Measurements from ENCODE around the gene RGS17.

Gene RGS17

DNA sequence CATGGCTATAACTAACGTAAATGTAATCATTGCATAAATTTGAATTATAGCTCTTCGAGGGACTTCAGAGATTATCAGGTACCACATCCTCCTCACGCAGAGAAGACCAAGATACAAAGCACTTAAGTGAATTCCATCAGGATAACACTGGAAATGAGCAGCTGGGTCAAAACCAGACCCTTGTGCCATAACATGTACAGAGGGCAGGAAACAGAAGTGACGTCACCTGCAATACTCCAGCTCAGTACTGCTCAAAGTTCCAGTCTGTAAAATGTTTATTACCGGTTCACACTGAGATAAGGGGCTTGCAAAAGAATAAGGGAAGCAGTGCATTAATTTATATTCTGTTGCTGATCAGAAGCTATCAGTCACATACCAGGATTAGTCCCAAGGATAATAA, 45.8 kb downstream of the RGS17 start:
- DNase-seq (ENCODE audit: low spot score) = no peak

DNA sequence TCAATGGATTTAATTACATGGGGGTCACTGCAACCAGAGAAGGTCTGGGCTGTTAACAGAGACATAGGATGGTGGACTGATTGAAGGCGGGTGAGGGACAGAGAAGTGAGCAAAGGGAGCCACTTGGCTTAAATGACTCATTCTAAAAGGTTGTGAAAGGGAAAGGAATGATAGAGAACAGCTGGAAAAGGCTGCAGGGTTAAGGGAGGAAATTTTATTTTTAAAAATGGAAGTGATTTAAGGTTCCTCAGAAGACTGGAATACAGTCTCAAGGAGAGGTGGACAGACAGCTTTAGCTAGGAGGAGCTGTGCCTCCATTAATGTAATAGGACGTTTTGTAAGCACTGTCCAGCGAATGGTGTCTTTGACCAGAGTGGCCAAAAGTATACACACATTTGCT, 46.7 kb downstream of the RGS17 start:
- no peak for DNase-seq (ENCODE audit: low spot score)

DNA sequence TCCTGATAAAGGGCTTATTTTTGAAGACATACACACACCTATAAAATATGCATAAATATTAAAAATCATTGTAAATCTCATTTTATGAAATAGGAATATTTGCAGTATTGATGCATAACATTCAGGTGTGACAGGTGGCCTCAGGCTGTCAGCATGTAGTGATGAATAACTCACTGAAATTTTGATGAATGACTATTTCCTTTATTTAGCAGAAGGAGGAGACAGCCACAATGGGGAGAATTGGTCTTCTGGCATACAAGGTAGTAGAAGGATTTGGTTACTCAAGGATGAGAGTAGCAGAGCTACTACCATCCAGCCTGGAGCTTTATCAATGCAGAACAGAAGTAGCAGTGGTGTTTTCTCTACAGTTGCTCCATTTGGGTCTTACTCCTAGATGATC, 47.2 kb downstream of the RGS17 start:
- DNase-seq (ENCODE audit: low spot score) = no peak

DNA sequence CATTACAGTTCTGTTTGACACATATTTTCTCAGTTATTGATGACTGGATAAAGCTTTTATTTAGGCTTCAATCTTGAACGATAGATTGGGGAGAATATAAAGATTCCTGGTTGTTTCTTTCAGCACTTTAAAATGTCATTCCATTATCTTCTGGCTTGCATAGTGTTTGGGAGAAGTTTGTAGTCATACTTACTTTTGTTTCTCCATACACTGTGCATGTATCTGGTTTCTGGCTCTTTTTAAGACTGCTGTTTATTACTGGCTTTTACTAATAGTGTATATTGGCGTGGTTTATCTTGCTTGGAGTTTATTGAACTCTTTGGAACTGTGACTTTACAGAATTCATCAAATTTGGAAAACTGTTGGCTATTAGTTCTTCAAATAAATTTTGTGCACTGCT, 49.2 kb downstream of the RGS17 start:
- DNase-seq (ENCODE audit: low spot score) = no peak

DNA sequence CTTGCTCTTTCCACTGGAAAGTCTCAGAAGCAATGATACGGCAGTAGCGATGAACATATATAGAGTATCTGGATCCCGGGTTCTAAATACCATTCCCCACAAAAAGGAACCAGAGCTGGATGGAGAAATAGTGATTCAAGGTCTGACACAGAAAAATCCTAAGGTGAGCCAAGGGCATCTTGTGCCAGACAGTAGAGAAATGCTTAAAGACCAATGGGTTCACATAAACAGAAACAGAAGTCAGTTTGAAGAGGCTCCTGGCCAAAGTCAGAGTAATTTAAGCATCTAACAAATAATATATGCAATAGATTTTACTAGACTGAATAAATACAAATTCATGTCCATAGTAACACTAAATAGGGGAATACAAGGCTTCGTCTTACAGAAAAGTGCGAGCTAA, 54.7 kb downstream of the RGS17 start:
- no peak for DNase-seq (ENCODE audit: low spot score)

DNA sequence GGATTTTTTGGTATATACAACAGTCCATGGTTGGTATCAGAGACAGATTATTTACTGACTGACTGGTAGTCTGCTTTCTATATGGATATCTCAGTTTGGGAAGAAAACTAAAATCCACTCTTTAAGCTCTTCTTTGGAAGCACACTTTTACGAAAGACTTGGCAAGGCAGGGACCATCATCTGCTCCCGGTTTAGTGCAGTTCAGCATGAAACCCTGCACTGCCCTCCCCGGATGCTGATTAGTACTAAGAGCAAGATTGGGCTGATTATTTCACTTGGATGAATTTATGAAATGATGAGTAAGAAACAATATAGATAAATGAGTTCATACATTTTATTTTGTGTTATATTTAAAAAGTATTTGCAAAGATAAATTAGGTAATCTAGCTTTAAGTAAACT, 56.3 kb downstream of the RGS17 start:
- DNase-seq (ENCODE audit: low spot score) = no peak

DNA sequence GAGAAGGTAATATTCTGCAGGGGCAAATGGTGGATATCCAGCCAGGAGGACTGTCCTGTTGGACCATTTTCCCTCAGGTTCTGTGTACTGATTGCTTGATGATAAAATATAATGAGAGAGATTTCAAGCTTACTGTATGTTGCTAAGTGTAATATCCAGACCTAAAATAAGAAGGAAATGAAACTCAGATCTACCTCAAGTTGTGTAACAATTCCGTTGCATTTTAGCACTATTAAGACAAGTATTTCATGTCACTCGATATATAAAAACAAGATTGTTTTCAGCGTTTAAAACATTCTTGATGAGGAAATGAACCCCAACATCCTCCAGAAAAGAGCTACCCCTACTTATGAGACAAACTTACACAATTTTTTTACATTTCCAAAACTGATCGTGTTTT, 57.2 kb downstream of the RGS17 start:
- no peak for DNase-seq (ENCODE audit: low spot score)

DNA sequence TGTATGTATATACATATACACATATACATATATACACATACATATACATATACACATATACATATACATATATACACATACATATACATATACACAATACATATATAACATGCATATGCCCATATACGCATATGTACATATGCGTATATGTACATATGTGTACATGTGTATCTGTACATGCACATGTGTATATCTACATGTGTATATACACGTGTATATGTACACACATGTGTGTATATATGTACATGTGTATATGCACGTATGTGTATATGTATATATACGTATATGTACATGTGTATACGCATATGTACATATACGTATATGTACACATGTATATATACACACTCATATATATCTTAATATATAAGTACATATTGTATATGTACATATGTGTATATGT, 60.3 kb downstream of the RGS17 start:
- DNase-seq (ENCODE audit: low spot score) = no peak

DNA sequence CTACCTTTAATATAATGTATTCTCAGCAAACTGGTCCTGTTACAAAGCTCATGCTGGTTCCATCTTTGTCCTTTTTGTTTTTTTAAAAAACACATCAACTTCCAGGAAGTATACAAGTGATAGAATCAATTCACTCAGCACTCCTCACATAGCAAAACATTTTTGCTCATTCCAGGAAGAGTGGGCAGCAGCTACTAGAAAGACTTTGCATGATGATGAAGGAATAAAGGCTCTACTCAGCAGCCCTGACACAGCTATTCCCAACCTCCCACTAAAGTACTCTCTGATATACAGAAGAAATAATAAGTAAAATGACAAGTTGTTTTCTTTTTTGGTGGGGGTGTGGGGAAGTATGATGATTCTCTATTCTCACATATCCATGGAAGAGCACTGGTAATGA, 61.2 kb downstream of the RGS17 start:
- DNase-seq (ENCODE audit: low spot score) = no peak

DNA sequence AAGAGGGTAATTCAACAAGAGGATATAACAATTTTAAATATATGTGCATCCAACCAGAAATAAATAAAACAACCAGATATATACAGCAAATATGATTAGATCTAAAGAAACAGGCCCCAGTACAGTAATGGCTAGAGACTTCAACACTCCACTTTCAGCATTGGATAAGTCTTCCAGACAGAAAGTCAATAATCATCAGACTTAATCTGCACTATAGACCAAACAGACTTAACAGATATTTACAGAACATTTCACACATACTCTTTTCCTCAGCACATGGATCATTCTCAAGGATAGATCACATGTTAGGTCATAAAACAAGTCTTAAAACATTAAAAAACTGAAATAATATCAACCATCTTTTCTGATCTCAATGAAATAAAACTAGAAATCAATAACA, 65.9 kb downstream of the RGS17 start:
- DNase-seq (ENCODE audit: low spot score) = no peak

DNA sequence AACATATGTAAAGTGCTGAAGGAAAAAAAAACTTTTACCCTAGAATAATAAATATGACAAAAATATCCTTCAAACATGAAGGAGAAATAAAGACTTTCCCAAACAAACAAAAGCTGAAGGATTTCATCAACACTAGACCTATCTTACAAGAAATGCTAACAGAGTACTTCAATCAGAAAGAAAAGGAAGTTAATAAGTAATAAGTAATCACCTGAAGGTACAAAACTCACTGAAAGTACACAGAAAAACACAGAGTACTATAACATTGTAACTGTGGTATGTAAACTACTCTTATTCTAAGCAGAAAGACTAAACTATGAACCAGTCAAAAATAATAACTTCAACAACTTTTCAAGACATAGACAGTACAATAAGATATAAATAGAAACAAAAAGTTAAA, 67.1 kb downstream of the RGS17 start:
- DNase-seq (ENCODE audit: low spot score) = no peak

DNA sequence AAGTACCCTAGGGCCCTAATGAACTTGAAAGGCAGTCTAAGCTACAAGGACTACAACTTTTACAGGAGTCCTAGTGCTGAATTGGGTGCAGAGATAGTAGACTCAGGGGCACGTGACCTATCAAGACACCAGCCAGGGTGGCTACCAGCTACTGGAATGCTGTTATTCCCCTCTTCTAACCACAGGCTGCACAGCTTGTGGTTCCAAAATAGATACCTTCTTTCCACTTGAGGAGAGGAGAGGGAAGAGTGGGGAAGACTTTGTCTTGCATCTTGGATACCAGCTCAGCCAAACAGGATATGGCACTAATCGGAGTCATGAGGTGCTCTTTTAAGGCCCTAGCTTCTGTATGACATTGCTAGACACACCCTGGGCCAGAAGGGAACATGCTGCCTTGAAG, 68.6 kb downstream of the RGS17 start:
- no peak for DNase-seq (ENCODE audit: low spot score)

DNA sequence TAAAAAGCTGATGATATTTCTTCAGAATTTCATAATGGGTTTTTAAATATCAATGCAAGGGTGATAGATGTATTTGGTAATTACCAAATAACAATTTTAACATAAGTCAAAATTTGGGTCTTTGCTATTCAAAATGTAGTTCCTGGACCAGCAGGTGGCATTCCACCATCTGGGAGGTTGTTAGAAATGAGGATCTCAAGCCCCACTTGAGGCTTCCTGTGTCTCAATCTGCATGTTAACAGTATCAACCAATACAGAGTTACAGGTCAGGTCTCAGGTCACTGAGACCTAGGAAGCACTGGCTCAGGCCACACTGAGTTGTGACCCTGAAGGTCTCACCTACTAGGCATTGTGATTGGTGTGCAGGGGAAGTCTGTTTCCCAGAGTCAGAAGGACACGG, 71.3 kb downstream of the RGS17 start:
- no peak for DNase-seq (ENCODE audit: low spot score)

DNA sequence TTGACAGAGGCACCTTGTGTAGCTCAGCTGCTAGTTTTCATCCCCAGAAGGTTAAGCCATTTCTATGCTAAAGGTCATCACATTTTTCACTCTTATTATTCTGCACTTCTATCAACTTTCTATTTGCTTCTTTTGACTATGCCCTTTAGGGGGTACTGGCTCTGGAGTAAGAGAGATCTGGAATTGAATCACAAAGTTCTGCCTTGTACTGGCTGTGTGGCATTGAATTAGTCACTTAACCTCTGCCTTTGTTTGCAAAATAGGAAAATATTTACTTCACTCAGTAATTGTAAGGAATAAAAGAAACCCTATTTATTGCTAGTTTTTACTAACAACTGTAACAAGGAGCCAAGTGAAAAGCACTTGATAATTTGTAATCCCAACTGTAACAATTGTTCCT, 71.8 kb downstream of the RGS17 start:
- DNase-seq (ENCODE audit: low spot score) = no peak

DNA sequence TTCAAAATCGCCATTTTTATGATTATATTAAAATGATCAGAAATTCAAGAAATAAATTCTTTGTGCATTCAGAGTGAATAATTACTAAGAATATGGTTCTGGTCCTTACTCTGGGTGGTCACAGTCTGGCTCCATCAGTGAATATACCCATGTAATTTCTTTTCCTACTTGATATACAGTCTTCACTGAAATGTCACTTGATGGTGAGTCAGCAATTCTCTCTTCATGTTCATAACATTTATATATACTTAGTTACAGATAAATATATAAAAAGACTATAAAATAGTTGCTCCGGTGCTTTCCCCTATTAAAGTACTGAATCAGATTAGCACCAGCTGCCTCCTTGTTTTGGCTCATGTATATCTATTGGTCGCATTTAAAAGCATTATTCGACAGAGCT, 72.2 kb downstream of the RGS17 start:
- DNase-seq (ENCODE audit: low spot score) = no peak

DNA sequence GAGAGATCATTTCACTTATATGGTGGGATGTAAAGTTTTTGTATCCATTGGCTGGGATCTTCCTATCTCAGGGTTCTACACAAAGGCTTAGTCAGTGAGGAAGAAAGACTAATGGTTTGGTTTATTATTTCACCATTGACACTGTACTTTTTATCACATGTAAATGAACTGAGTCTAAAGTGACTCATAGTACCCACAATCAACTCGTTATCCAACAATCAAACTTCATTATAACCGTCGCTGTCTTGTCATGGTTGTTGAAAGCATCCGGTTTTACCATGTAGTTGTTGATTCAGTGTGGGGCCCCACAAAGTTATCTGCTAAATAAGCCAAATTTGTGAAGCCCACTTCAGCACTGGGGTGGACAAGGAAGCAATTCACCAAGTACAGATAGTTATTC, 72.8 kb downstream of the RGS17 start:
- DNase-seq (ENCODE audit: low spot score) = no peak

DNA sequence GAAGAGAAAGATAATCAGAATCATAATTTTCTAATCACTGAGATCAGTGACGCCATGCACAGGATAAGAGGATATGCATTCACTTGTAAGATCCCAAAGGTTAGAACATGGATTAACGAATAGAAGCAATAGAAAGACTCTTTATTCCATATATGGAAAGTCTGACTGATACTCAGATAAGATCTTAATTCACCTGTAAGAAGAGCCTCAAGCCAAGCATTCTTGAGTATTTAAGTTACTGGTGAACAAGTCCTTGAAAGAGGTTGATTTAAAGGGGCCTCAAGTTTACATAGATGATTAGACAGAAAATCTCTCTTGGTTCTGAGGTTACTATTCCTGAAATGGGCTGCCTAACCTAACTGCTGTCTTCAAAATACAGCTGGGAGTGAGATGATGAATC, 74.8 kb downstream of the RGS17 start:
- no peak for DNase-seq (ENCODE audit: low spot score)

DNA sequence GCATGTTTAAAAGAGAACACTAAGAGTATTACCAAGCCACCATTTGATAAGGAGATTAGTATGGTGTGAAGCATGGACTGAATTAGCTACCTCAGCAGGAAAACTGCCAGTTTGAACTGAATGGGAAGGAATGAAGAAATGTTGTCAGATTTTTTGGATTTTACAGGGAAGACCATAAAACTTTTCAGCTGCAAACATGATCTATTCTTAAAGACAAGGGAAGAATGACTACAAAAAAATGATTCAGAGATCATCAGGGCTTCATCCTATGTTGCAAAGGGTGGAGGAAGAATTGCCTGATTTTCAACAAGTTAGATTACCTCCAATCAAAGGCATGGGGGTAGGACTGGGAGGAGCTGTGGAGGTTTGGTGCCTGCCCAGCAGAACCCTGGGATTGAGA, 79.3 kb downstream of the RGS17 start:
- no peak for DNase-seq (ENCODE audit: low spot score)

DNA sequence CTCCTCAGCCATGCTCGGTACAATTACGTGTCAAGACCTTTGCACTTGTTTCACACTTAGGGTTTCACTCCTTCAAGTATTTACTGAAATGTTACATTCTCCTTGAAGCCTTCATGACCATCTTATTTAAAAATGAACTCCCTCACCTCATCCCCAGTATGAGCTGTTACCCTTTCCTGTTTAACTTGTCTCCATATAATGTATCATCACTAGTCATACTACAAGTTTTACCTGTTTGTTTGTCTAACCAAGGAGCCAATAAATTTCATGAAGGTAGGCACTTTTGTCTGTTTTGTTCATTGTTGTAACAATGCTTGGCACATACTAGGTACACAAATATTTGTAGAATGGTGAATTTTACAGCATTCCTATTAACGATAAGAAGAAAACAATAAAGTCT, 82.5 kb downstream of the RGS17 start:
- DNase-seq (ENCODE audit: low spot score) = no peak

DNA sequence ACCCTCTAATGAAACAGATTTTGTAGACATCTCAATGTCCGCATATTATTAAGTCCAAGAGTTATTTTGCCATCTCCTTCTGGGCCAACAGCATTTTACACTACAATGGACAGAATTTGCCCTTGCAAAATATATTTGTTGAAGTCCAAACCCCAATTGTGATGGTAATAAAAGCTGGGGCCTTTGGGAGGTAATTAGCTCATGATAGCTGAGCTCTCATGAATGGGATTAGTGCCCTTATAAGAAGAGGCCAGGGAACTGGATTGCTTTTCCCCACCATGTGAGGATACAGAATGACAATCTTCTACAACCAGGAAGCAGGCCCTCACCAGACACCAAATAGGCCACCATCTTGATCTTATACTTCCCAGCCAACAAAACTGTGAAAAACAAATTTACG, 83.7 kb downstream of the RGS17 start:
- DNase-seq (ENCODE audit: low spot score) = no peak

DNA sequence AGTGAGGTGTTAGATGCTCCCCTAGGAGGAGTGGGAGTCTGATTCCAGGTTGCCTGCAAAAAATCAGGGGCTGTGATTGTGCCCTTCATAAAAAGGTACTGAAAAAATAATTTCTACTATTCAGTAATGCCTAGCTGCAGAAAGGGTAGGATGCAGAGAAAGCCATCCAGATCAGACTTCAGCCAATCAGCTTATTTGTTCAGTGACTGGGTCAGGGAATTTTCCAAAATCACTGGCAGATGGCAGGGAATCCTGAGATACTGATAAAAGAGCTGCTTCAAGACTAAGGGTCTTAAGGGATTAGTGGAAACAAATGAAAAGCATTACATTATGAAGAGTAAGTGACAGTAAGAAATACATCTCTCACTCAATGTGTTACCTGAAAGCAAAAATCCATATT, 85.8 kb downstream of the RGS17 start:
- DNase-seq (ENCODE audit: low spot score) = no peak

DNA sequence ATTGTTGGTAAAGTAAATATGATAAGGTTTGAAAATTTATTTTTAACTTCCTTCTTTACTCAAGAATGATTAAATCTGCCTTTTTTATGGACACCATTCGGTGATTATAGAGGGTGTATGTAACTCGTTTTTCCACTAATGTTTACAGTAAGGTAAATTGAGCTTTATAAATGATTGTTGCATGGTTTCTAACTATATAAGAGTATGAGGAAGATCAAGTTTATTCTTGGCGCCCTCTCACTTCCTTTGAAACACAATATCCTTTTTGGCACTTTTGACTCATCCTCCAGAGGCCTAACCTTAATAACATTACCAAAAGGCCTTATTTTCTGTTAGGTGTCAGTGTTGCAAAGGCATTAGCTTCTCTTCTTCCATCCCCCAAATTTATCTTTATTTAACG, 86.8 kb downstream of the RGS17 start:
- DNase-seq (ENCODE audit: low spot score) = no peak

DNA sequence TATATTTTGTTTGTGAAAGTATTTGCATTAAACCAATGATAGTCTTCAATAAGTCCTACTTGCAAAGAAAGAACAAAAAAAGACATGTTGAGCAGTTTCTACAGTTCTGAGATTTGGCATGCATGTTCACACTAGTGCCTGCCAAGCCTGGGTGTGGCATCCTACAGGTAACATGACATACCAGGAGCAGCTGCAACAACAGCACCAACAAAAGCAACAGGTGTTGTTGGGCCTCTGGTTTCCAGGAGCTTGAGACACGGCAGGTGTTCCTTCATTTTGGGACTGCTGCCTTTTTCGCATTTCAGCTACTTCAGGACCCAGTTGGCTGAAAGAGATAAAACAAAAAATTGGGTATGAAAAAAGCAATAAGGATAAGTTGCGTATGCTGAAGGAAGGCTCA, 87.4 kb downstream of the RGS17 start:
- DNase-seq (ENCODE audit: low spot score) = no peak

DNA sequence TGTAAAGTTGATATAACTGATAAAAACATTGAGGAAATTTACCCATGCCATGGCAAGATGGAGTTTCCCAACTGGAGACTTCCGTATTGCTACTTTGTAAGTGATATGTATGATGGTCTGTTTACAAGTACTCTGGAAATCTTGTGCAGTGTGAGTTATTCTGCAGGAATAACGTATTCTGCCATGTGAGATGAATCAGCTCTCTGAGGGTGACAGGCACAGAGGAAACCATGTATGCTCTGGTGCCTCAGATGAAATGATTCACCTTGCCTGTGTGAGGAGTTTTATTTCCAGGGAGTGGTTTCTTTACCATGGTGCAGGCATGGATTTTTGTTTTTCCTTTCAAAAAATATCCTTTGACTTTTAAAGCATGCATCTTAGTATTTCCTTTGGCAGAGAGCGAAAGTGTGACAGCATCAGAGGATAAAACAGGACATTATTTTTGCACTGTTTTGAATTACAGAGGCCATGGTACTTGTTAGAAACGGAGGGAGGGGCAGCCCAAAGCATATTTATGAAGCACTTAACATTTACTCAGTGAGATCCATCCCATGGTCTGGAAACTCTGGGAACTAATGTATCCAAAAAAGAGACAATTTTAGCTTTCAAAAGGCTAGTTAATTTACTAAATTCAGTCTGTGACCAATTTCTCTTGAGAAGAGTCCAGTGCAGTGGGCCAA, 92.6 kb downstream of the RGS17 start:
- no peak for DNase-seq (ENCODE audit: low spot score)

DNA sequence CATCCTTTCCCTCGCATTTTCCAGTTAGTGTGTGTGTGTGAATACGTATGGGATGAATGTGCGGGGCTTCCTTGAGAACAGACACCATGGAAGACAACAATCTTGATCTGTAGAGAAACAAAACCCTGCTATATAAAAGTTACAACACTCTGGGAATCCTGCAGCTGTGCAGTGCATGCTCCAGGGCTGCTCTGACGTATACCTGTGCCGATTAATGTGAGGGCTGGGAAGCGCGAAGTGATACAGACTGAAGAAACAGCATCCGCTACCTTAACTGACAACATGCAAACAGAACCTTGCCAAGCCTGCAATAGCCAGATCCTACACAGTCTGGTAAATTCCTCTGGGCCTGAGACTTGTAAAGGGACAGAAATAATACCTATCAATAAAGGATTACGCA, 96.9 kb downstream of the RGS17 start:
- no peak for DNase-seq (ENCODE audit: low spot score)

All from SK-N-DZ (cell line).